Gastroesophageal sphincter (tissue), 3 donors: ENCODE results near the gene ELP6.

Experiments used
- CTCF ChIP-seq, 4 experiments: fragments of 200-600 bp in 2 of 4; fragments of 450-650 bp in 2 of 4; sonication (generic) in 1 of 4; IDR thresholded peaks; one replicate each; pipeline ENCODE4 v1.5.1; 2017 to 2019; ENCODE audit warnings: antibody characterized with exemption in 4 of 4, mild to moderate bottlenecking in 2 of 4, moderate library complexity in 2 of 4
- POLR2A ChIP-seq, 2 donors: fragments of 450-650 bp; IDR thresholded peaks; one replicate each; pipeline ENCODE4 v1.6.1; 2017; ENCODE audit warnings: antibody characterized with exemption in 2 of 2, mild to moderate bottlenecking in 2 of 2, moderate library complexity in 1 of 2
- POLR2AphosphoS5 ChIP-seq: sonication (generic); formaldehyde crosslinking; IDR thresholded peaks from one replicate; pipeline ENCODE4 v1.6.1; 2017; ENCODE audit warnings: antibody characterized with exemption

GRCh38 chr3:47491186-47491585 lies 22.3 kb downstream of the ELP6 start:
- no peak for TF ChIP-seq CTCF (IDR thresholded peaks at IDR 0.05)
- no peak for TF ChIP-seq POLR2AphosphoS5
- TF ChIP-seq POLR2A (IDR thresholded peaks at IDR 0.05): no peak
